GM23338 (cell line): ENCODE data around the gene VAMP3. TPM values are rescaled to one million over a fixed set of nuclear protein-coding genes. Genes with fewer than 3 reads are reported as not detected.

ENCODE experiments used
- ATAC-seq: fragments of 200-7000 bp; cut with Tn5 transposase; 3 replicates; pipeline ENCODE4 v1.9.1; 2020
- DNase-seq: peaks from one replicate; pipeline ENCODE4 v3.0.0-alpha.2; 2015; ENCODE audit warnings: low spot score
- H2AFZ ChIP-seq: fragments of 200-600 bp; sonication (generic); 2 replicates; pipeline ENCODE4 v1.8.0; 2016; ENCODE audit warnings: antibody characterized with exemption, mild to moderate bottlenecking, moderate library complexity
- H3F3A ChIP-seq: fragments of 200-600 bp; sonication (generic); replicated peaks from 2 replicates; pipeline ENCODE4 v1.8.0; 2017; ENCODE audit warnings: antibody characterized with exemption, mixed run types, low read depth
- H3K27ac ChIP-seq: fragments of 200-600 bp; sonication (generic); 2 replicates; pipeline ENCODE4 v1.6.1; 2016; ENCODE audit warnings: low read depth
- H3K27me3 ChIP-seq: fragments of 200-600 bp; sonication (generic); 2 replicates; pipeline ENCODE4 v1.8.0; 2016; ENCODE audit warnings: mild to moderate bottlenecking, mixed run types, moderate library complexity; ENCODE audit not compliant: insufficient read depth
- H3K36me3 ChIP-seq: fragments of 200-600 bp; sonication (generic); 2 replicates; pipeline ENCODE4 v1.8.0; 2016; ENCODE audit warnings: mild to moderate bottlenecking; ENCODE audit not compliant: insufficient read depth
- H3K4me1 ChIP-seq: fragments of 200-600 bp; sonication (generic); 2 replicates; pipeline ENCODE4 v1.8.0; 2016; ENCODE audit warnings: mild to moderate bottlenecking, moderate library complexity; ENCODE audit not compliant: insufficient read depth
- H3K4me2 ChIP-seq: fragments of 200-600 bp; sonication (generic); 2 replicates; pipeline ENCODE4 v1.7.1; 2017; ENCODE audit warnings: mixed run types
- H3K4me3 ChIP-seq: fragments of 200-600 bp; sonication (generic); 2 replicates; pipeline ENCODE4 v1.6.1; 2016; ENCODE audit warnings: mixed run types
- H3K79me2 ChIP-seq: fragments of 200-600 bp; sonication (generic); replicated peaks from 2 replicates; pipeline ENCODE4 v1.8.0; 2017; ENCODE audit warnings: mild to moderate bottlenecking; ENCODE audit not compliant: insufficient read depth
- H3K9me2 ChIP-seq: fragments of 200-600 bp; sonication (generic); 2 replicates; pipeline ENCODE4 v1.8.0; 2017; ENCODE audit not compliant: insufficient read depth
- H4K20me1 ChIP-seq: fragments of 200-600 bp; sonication (generic); replicated peaks from 2 replicates; pipeline ENCODE4 v1.8.0; 2017; ENCODE audit warnings: mild to moderate bottlenecking; ENCODE audit not compliant: insufficient read depth
- H3K27ac Mint-ChIP-seq: 2 replicates; pipeline ENCODE4 v1.8.0; 2020; ENCODE audit warnings: inconsistent platforms, mild to moderate bottlenecking, moderate library complexity, mixed read lengths
- H3K27me3 Mint-ChIP-seq: 3 replicates; pipeline ENCODE4 v1.8.0; 2022; ENCODE audit warnings: low read depth, mild to moderate bottlenecking, moderate library complexity, mixed read lengths, inconsistent platforms; ENCODE audit not compliant: insufficient read depth, poor library complexity
- H3K36me3 Mint-ChIP-seq: 3 replicates; pipeline ENCODE4 v1.8.0; 2021; ENCODE audit warnings: low read depth, mild to moderate bottlenecking, inconsistent platforms, moderate library complexity, mixed read lengths
- H3K4me1 Mint-ChIP-seq: 3 replicates; pipeline ENCODE4 v1.8.0; 2020; ENCODE audit warnings: mild to moderate bottlenecking, inconsistent platforms, mixed read lengths
- H3K4me3 Mint-ChIP-seq: 3 replicates; pipeline ENCODE4 v1.8.0; 2021; ENCODE audit warnings: moderate library complexity, mild to moderate bottlenecking, inconsistent platforms, mixed read lengths
- H3K9me3 Mint-ChIP-seq: 3 replicates; pipeline ENCODE4 v1.8.0; 2020; ENCODE audit warnings: moderate library complexity, mild to moderate bottlenecking, inconsistent platforms, mixed read lengths
- CREB1 ChIP-seq: fragments of 250-450 bp; sonication (Bioruptor Pico); IDR thresholded peaks from 2 replicates; pipeline ENCODE4 v1.5.0; 2020; ENCODE audit warnings: low read depth, mild to moderate bottlenecking, moderate library complexity
- EZH2 ChIP-seq: fragments of 200-600 bp; sonication (generic); IDR thresholded peaks from one replicate; pipeline ENCODE4 v1.8.0; 2017; ENCODE audit warnings: antibody characterized with exemption, mild to moderate bottlenecking, low read depth; ENCODE audit not compliant: unreplicated experiment
- EZH2phosphoT487 ChIP-seq: fragments of 200-600 bp; sonication (generic); IDR thresholded peaks from one replicate; pipeline ENCODE4 v1.8.1; 2018; ENCODE audit warnings: antibody characterized with exemption; ENCODE audit not compliant: unreplicated experiment
- JUNB ChIP-seq: IDR thresholded peaks from one replicate; pipeline ENCODE4 v1.6.1; 2016; ENCODE audit warnings: antibody characterized with exemption; ENCODE audit not compliant: unreplicated experiment
- NANOG ChIP-seq: IDR thresholded peaks from 2 replicates; pipeline ENCODE4 v1.6.1; 2016; ENCODE audit warnings: antibody characterized with exemption, borderline replicate concordance
- POLR2AphosphoS5 ChIP-seq: IDR thresholded peaks from 2 replicates; pipeline ENCODE4 v1.6.1; 2016; ENCODE audit warnings: antibody characterized with exemption, low read depth
- STAT1 ChIP-seq: IDR thresholded peaks from one replicate; pipeline ENCODE4 v1.6.1; 2016; ENCODE audit warnings: antibody characterized with exemption; ENCODE audit not compliant: unreplicated experiment
- ZNF114 ChIP-seq: fragments of 250-450 bp; sonication (Bioruptor Pico); IDR thresholded peaks from 2 replicates; pipeline ENCODE4 v1.5.0; 2020; ENCODE audit warnings: mild to moderate bottlenecking, moderate library complexity
- ZNF331 ChIP-seq: fragments of 250-450 bp; sonication (Bioruptor Pico); IDR thresholded peaks from 2 replicates; pipeline ENCODE4 v1.5.0; 2020; ENCODE audit warnings: low read depth, mild to moderate bottlenecking, moderate library complexity
- polyA plus RNA-seq: library from polyadenylated mRNA; unstranded; fragments of >200 nt; fragmentation: Nextera tagmentation; extraction: Ambion mirVana; gene quantifications from 2 replicates; pipeline ENCODE4 v1.2.1, GENCODE V29; 2016
- total RNA-seq: library from RNA; depleted of rRNA; stranded (reverse); fragments of >200 nt; shearing (Covaris generic); gene quantifications from 2 replicates; pipeline ENCODE4 v1.2.3, GENCODE V29; 2014
- TF ChIP-seq, protein P1 (sequence below): IDR thresholded peaks from 2 replicates; pipeline ENCODE4 v1.6.1; 2016; ENCODE audit warnings: antibody characterized with exemption
- TF ChIP-seq, protein P2 (sequence below), 2 experiments: fragments of 200-600 bp in 1 of 2; sonication (generic) in 1 of 2; conservative IDR thresholded peaks; 2 replicates each; pipeline versions ENCODE4 v1.5.1 to v1.6.1; 2016 to 2017; ENCODE audit warnings: antibody characterized with exemption in 2 of 2, low read depth in 2 of 2, mild to moderate bottlenecking in 2 of 2, moderate library complexity in 1 of 2
- TF ChIP-seq, protein P3 (sequence below): fragments of 250-450 bp; sonication (Bioruptor Pico); IDR thresholded peaks from 2 replicates; pipeline ENCODE4 v1.5.0; 2020; ENCODE audit warnings: mild to moderate bottlenecking, moderate library complexity
- TF ChIP-seq, protein P4 (sequence below): IDR thresholded peaks from one replicate; pipeline ENCODE4 v1.6.1; 2018; ENCODE audit warnings: antibody characterized with exemption; ENCODE audit not compliant: unreplicated experiment

VAMP3 gene
- total and polyA plus RNA-seq, 2 experiments from 2014 or later, result 16.3 to 43.0 TPM

DNA sequence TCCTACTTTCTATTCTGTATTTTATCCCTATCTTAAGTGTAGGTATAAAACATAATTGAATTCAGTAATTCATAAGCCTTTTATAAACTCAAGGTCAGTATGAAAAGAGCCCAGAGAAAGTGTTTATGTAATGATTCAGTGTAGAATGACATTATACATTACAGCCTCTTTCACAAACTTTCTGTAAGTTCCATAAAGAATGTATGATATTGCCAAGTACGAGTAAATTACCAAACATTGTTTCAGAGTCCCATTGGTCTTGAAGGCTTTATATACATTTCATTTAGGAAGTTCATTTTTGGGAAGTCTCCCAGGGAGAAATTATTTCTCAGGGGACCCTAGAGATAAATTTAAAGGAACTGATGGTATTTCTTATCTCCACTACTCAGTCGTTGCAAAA is 37.8 kb upstream of the VAMP3 start:
- Histone ChIP-seq H2AFZ (no peak overlapping the region), H3K4me1 (no peaks in the 10 kb centered on the region), H3K4me2 (no peak overlapping the region), H3K9me2 (no peaks in the 10 kb centered on the region), H3K79me2 (no peaks in the 10 kb centered on the region), H3K36me3 (no peaks in the 10 kb centered on the region), H3K27me3 (no peaks in the 10 kb centered on the region), H3K27ac (no peak overlapping the region), H3K4me3 (no peak overlapping the region), H3F3A (no peaks in the 10 kb centered on the region), H4K20me1 (no peaks in the 10 kb centered on the region)
- ATAC-seq, result no peak
- no peak overlapping the region for H3K4me3 Mint-ChIP-seq
- DNase-seq, result no peak
- no peaks in the 10 kb centered on the region for H3K9me3 Mint-ChIP-seq
- peaks cover 3% of the 10 kb centered on the region for H3K4me1 Mint-ChIP-seq
- H3K27me3 Mint-ChIP-seq, result peaks cover 2% of the 10 kb centered on the region
- H3K36me3 Mint-ChIP-seq, result peaks cover 15% of the 10 kb centered on the region; the same call in 1 of the 3 replicates
- TF ChIP-seq, protein P1, sequence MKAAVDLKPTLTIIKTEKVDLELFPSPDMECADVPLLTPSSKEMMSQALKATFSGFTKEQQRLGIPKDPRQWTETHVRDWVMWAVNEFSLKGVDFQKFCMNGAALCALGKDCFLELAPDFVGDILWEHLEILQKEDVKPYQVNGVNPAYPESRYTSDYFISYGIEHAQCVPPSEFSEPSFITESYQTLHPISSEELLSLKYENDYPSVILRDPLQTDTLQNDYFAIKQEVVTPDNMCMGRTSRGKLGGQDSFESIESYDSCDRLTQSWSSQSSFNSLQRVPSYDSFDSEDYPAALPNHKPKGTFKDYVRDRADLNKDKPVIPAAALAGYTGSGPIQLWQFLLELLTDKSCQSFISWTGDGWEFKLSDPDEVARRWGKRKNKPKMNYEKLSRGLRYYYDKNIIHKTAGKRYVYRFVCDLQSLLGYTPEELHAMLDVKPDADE, result no peak
- TF ChIP-seq EZH2phosphoT487, result no peak
- TF ChIP-seq, protein P2, sequence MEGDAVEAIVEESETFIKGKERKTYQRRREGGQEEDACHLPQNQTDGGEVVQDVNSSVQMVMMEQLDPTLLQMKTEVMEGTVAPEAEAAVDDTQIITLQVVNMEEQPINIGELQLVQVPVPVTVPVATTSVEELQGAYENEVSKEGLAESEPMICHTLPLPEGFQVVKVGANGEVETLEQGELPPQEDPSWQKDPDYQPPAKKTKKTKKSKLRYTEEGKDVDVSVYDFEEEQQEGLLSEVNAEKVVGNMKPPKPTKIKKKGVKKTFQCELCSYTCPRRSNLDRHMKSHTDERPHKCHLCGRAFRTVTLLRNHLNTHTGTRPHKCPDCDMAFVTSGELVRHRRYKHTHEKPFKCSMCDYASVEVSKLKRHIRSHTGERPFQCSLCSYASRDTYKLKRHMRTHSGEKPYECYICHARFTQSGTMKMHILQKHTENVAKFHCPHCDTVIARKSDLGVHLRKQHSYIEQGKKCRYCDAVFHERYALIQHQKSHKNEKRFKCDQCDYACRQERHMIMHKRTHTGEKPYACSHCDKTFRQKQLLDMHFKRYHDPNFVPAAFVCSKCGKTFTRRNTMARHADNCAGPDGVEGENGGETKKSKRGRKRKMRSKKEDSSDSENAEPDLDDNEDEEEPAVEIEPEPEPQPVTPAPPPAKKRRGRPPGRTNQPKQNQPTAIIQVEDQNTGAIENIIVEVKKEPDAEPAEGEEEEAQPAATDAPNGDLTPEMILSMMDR (conservative IDR thresholded peaks at IDR 0.05; ENCODE audit: low read depth in 2 of 2), result no peak
- no peak for TF ChIP-seq NANOG
- TF ChIP-seq ZNF114 (CRISPR knock-in tag), result no peak
- no peak for TF ChIP-seq STAT1
- TF ChIP-seq EZH2, result no peak
- no peak for TF ChIP-seq CREB1 (CRISPR knock-in tag)
- no peak for TF ChIP-seq JUNB
- TF ChIP-seq, protein P3, sequence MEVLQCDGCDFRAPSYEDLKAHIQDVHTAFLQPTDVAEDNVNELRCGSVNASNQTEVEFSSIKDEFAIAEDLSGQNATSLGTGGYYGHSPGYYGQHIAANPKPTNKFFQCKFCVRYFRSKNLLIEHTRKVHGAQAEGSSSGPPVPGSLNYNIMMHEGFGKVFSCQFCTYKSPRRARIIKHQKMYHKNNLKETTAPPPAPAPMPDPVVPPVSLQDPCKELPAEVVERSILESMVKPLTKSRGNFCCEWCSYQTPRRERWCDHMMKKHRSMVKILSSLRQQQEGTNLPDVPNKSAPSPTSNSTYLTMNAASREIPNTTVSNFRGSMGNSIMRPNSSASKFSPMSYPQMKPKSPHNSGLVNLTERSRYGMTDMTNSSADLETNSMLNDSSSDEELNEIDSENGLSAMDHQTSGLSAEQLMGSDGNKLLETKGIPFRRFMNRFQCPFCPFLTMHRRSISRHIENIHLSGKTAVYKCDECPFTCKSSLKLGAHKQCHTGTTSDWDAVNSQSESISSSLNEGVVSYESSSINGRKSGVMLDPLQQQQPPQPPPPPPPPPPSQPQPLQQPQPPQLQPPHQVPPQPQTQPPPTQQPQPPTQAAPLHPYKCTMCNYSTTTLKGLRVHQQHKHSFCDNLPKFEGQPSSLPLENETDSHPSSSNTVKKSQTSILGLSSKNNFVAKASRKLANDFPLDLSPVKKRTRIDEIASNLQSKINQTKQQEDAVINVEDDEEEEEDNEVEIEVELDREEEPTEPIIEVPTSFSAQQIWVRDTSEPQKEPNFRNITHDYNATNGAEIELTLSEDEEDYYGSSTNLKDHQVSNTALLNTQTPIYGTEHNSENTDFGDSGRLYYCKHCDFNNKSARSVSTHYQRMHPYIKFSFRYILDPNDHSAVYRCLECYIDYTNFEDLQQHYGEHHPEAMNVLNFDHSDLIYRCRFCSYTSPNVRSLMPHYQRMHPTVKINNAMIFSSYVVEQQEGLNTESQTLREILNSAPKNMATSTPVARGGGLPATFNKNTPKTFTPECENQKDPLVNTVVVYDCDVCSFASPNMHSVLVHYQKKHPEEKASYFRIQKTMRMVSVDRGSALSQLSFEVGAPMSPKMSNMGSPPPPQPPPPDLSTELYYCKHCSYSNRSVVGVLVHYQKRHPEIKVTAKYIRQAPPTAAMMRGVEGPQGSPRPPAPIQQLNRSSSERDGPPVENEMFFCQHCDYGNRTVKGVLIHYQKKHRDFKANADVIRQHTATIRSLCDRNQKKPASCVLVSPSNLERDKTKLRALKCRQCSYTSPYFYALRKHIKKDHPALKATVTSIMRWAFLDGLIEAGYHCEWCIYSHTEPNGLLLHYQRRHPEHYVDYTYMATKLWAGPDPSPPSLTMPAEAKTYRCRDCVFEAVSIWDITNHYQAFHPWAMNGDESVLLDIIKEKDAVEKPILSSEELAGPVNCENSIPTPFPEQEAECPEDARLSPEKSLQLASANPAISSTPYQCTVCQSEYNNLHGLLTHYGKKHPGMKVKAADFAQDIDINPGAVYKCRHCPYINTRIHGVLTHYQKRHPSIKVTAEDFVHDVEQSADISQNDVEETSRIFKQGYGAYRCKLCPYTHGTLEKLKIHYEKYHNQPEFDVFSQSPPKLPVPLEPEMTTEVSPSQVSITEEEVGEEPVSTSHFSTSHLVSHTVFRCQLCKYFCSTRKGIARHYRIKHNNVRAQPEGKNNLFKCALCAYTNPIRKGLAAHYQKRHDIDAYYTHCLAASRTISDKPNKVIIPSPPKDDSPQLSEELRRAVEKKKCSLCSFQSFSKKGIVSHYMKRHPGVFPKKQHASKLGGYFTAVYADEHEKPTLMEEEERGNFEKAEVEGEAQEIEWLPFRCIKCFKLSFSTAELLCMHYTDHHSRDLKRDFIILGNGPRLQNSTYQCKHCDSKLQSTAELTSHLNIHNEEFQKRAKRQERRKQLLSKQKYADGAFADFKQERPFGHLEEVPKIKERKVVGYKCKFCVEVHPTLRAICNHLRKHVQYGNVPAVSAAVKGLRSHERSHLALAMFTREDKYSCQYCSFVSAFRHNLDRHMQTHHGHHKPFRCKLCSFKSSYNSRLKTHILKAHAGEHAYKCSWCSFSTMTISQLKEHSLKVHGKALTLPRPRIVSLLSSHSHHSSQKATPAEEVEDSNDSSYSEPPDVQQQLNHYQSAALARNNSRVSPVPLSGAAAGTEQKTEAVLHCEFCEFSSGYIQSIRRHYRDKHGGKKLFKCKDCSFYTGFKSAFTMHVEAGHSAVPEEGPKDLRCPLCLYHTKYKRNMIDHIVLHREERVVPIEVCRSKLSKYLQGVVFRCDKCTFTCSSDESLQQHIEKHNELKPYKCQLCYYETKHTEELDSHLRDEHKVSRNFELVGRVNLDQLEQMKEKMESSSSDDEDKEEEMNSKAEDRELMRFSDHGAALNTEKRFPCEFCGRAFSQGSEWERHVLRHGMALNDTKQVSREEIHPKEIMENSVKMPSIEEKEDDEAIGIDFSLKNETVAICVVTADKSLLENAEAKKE (CRISPR knock-in tag), result no peak
- TF ChIP-seq, protein P4, sequence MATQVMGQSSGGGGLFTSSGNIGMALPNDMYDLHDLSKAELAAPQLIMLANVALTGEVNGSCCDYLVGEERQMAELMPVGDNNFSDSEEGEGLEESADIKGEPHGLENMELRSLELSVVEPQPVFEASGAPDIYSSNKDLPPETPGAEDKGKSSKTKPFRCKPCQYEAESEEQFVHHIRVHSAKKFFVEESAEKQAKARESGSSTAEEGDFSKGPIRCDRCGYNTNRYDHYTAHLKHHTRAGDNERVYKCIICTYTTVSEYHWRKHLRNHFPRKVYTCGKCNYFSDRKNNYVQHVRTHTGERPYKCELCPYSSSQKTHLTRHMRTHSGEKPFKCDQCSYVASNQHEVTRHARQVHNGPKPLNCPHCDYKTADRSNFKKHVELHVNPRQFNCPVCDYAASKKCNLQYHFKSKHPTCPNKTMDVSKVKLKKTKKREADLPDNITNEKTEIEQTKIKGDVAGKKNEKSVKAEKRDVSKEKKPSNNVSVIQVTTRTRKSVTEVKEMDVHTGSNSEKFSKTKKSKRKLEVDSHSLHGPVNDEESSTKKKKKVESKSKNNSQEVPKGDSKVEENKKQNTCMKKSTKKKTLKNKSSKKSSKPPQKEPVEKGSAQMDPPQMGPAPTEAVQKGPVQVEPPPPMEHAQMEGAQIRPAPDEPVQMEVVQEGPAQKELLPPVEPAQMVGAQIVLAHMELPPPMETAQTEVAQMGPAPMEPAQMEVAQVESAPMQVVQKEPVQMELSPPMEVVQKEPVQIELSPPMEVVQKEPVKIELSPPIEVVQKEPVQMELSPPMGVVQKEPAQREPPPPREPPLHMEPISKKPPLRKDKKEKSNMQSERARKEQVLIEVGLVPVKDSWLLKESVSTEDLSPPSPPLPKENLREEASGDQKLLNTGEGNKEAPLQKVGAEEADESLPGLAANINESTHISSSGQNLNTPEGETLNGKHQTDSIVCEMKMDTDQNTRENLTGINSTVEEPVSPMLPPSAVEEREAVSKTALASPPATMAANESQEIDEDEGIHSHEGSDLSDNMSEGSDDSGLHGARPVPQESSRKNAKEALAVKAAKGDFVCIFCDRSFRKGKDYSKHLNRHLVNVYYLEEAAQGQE, result no peak
- TF ChIP-seq ZNF331 (CRISPR knock-in tag), result no peak
- no peak for TF ChIP-seq POLR2AphosphoS5
- no peak overlapping the region for H3K27ac Mint-ChIP-seq
